Mesenteric fat pad (tissue), 1 donor: Measurements from ENCODE around the gene OR51V1. TPM values are rescaled to one million over a fixed set of nuclear protein-coding genes. Genes with fewer than 3 reads are reported as not detected.

ENCODE experiments used
- DNase-seq: peaks from one replicate; pipeline ENCODE4 v3.0.0-alpha.2; 2020; ENCODE audit warnings: low spot score
- total RNA-seq: library from RNA; stranded (reverse); fragmentation: NEBNext Ultra II Directional; extraction: Animal tissue kit (Norgen Biotek cat#: 25700); gene quantifications from one replicate; pipeline ENCODE4 v1.2.1, GENCODE V29; 2021
- donor health status: DM: yes; HTN: yes; CAD: no.

OR51V1 gene
- total RNA-seq, 1 donor from 2014 or later: not detected

GRCh38 chr11:5231111-5231510 is 30.6 kb upstream of the OR51V1 start:
- no peak for DNase-seq

- no peak for DNase-seq
Measured at GRCh38 chr11:5230266-5230665, 29.8 kb upstream of the OR51V1 start.

GRCh38 chr11:5229796-5230195 is 29.3 kb upstream of the OR51V1 start:
- no peak for DNase-seq

GRCh38 chr11:5229356-5229755 is 28.9 kb upstream of the OR51V1 start:
- DNase-seq: no peak

- DNase-seq: no peak
Measured at GRCh38 chr11:5228124-5228523, 27.6 kb upstream of the OR51V1 start.

GRCh38 chr11:5227681-5228080 is 27.2 kb upstream of the OR51V1 start:
- DNase-seq: no peak

GRCh38 chr11:5226732-5227310 is 26.3 kb upstream of the OR51V1 start, which contains the start of gene HBB:
TSS of gene HBB (minus strand) at chr11:5227071. CDS start at chr11:5227021, 50 bp downstream.
- no peak for DNase-seq

- no peak for DNase-seq
Measured at GRCh38 chr11:5225480-5225871, 25.0 kb upstream of the OR51V1 start.

GRCh38 chr11:5224538-5225479 is 24.3 kb upstream of the OR51V1 start:
- DNase-seq: no peak

- DNase-seq: no peak
Measured at GRCh38 chr11:5223686-5224085, 23.2 kb upstream of the OR51V1 start.

GRCh38 chr11:5223146-5223545 is 22.7 kb upstream of the OR51V1 start:
- no peak for DNase-seq

- no peak for DNase-seq
Measured at GRCh38 chr11:5210376-5210885, 9.9 kb upstream of the OR51V1 start.

GRCh38 chr11:5204787-5205186 is 4.3 kb upstream of the OR51V1 start:
- no peak for DNase-seq

- no peak for DNase-seq
Measured at GRCh38 chr11:5203366-5203765, 2.9 kb upstream of the OR51V1 start.

- DNase-seq: no peak
Measured at GRCh38 chr11:5198285-5198684, 2.2 kb downstream of the OR51V1 start.

GRCh38 chr11:5197536-5197935 is 2.9 kb downstream of the OR51V1 start:
- DNase-seq: no peak

GRCh38 chr11:5196731-5197130 is 3.8 kb downstream of the OR51V1 start:
- DNase-seq: no peak

- DNase-seq: no peak
Measured at GRCh38 chr11:5196067-5196466, 4.4 kb downstream of the OR51V1 start.

GRCh38 chr11:5192738-5193137 is 7.7 kb downstream of the OR51V1 start:
- DNase-seq: no peak

- no peak for DNase-seq
Measured at GRCh38 chr11:5188201-5188600, 12.3 kb downstream of the OR51V1 start.

GRCh38 chr11:5178046-5178837 is 22.2 kb downstream of the OR51V1 start:
- no peak for DNase-seq

- no peak for DNase-seq
Measured at GRCh38 chr11:5174934-5175333, 25.5 kb downstream of the OR51V1 start.
